ENCODE measurements around the gene ADGRG6. TPM values are rescaled to one million over a fixed set of nuclear protein-coding genes. Genes with fewer than 3 reads are reported as not detected.

The ADGRG6 gene
- total and polyA plus RNA-seq, 2 donors from 2014 or later, result 2.6 to 32.8 TPM

GRCh38 chr6:142321451-142321850 is 19.6 kb downstream of the ADGRG6 start:
- intact Hi-C loops (cut with DNase I), result no loop called here
- H3K4me3 ChIP-seq (ENCODE audit: low read length in 3 of 3), result no peak overlapping the region
- H3K9ac ChIP-seq (ENCODE audit: low read length in 3 of 3), result no peak overlapping the region
- no peaks in the 10 kb centered on the region for H3K36me3 ChIP-seq (ENCODE audit: control insufficient read depth in 2 of 3, insufficient read depth in 3 of 3, low read length in 3 of 3)
- H3K9me3 ChIP-seq (ENCODE audit: control insufficient read depth in 2 of 3, insufficient read depth in 1 of 3, low read length in 3 of 3), result no peaks in the 10 kb centered on the region
- DNase-seq, result no peak
- no peak overlapping the region for H3K27ac ChIP-seq (ENCODE audit: low read depth in 2 of 2, low read length in 2 of 2)
- no peaks in the 10 kb centered on the region for H3K27me3 ChIP-seq (ENCODE audit: control insufficient read depth, insufficient read depth, low read length)
- H3K4me1 ChIP-seq (ENCODE audit: control insufficient read depth in 2 of 3, insufficient read depth in 2 of 3, low read depth in 1 of 3, low read length in 3 of 3), result no peaks in the 10 kb centered on the region
- FAIRE-seq, result no peak
- TF ChIP-seq CTCF (IDR thresholded peaks at IDR 0.05; ENCODE audit: borderline replicate concordance, extremely low read depth, insufficient read depth), result no peak

DNA sequence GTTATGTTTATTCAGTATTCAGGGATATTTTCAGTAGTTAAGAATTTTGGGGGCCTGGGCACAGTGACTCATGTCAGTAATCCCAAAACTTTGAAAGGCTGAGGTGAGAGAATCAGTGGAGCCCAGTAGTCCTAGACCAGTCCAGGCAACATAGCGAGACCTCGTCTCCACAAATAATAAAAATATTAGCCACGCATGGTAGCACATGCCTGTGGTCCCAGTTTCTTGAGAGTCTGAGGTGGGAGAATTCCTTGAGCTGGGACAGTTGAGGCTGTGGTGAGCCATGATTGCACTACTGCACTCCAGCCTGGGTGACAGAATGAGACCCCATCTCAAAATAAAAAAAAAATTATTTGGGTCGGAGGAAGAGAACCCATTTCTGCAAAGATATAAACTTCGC is 20.3 kb downstream of the ADGRG6 start:
- no peak for FAIRE-seq
- Histone ChIP-seq H3K4me1 (ENCODE audit: control insufficient read depth in 2 of 3, insufficient read depth in 2 of 3, low read depth in 1 of 3, low read length in 3 of 3) (no peaks in the 10 kb centered on the region), H3K27me3 (ENCODE audit: control insufficient read depth, insufficient read depth, low read length) (no peaks in the 10 kb centered on the region), H3K27ac (ENCODE audit: low read depth in 2 of 2, low read length in 2 of 2) (no peak overlapping the region), H3K9ac (ENCODE audit: low read length in 3 of 3) (no peak overlapping the region), H3K4me3 (ENCODE audit: low read length in 3 of 3) (no peak overlapping the region), H3K9me3 (ENCODE audit: control insufficient read depth in 2 of 3, insufficient read depth in 1 of 3, low read length in 3 of 3) (no peaks in the 10 kb centered on the region), H3K36me3 (ENCODE audit: control insufficient read depth in 2 of 3, insufficient read depth in 3 of 3, low read length in 3 of 3) (no peaks in the 10 kb centered on the region)
- intact Hi-C loops (cut with DNase I), result no loop called here
- no peak for DNase-seq
- TF ChIP-seq CTCF (IDR thresholded peaks at IDR 0.05; ENCODE audit: borderline replicate concordance, extremely low read depth, insufficient read depth), result no peak

GRCh38 chr6:142322504-142323198 is 20.8 kb downstream of the ADGRG6 start:
- no peaks in the 10 kb centered on the region for H3K9me3 ChIP-seq (ENCODE audit: control insufficient read depth in 2 of 3, insufficient read depth in 1 of 3, low read length in 3 of 3)
- H3K36me3 ChIP-seq (ENCODE audit: control insufficient read depth in 2 of 3, insufficient read depth in 3 of 3, low read length in 3 of 3), result no peaks in the 10 kb centered on the region
- H3K4me3 ChIP-seq (ENCODE audit: low read length in 3 of 3), result no peak overlapping the region
- no peak overlapping the region for H3K9ac ChIP-seq (ENCODE audit: low read length in 3 of 3)
- FAIRE-seq (no peak), DNase-seq (no peak)
- H3K27me3 ChIP-seq (ENCODE audit: control insufficient read depth, insufficient read depth, low read length), result no peaks in the 10 kb centered on the region
- H3K27ac ChIP-seq (ENCODE audit: low read depth in 2 of 2, low read length in 2 of 2), result no peak overlapping the region
- TF ChIP-seq CTCF (IDR thresholded peaks at IDR 0.05; ENCODE audit: borderline replicate concordance, extremely low read depth, insufficient read depth), result no peak
- no peaks in the 10 kb centered on the region for H3K4me1 ChIP-seq (ENCODE audit: control insufficient read depth in 2 of 3, insufficient read depth in 2 of 3, low read depth in 1 of 3, low read length in 3 of 3)
- intact Hi-C loops (cut with DNase I), result no loop called here

DNA sequence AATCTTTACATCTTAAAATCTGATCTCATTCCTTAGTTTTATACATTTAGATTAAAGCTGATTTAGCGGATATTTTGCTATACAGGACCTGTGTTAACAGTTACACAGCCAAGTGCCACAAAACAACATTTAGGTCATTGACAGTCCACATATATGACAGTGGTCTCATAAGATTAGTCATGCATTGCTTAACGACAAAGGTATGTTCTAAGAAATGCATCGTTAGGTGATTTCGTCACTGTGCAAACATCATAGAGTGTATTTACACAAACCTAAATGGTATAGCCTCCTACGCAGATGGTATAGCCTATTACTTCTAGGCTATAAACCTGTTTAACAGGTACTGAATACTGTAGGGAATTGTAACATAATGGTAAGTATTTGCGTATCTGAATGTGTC is 21.6 kb downstream of the ADGRG6 start:
- Histone ChIP-seq H3K36me3 (ENCODE audit: control insufficient read depth in 2 of 3, insufficient read depth in 3 of 3, low read length in 3 of 3) (no peaks in the 10 kb centered on the region), H3K4me3 (ENCODE audit: low read length in 3 of 3) (no peak overlapping the region), H3K27me3 (ENCODE audit: control insufficient read depth, insufficient read depth, low read length) (no peaks in the 10 kb centered on the region), H3K9ac (ENCODE audit: low read length in 3 of 3) (no peak overlapping the region), H3K27ac (ENCODE audit: low read depth in 2 of 2, low read length in 2 of 2) (no peak overlapping the region), H3K4me1 (ENCODE audit: control insufficient read depth in 2 of 3, insufficient read depth in 2 of 3, low read depth in 1 of 3, low read length in 3 of 3) (no peaks in the 10 kb centered on the region), H3K9me3 (ENCODE audit: control insufficient read depth in 2 of 3, insufficient read depth in 1 of 3, low read length in 3 of 3) (no peaks in the 10 kb centered on the region)
- intact Hi-C loops (cut with DNase I), result no loop called here
- DNase-seq (no peak), FAIRE-seq (no peak)
- TF ChIP-seq CTCF (IDR thresholded peaks at IDR 0.05; ENCODE audit: borderline replicate concordance, extremely low read depth, insufficient read depth), result no peak

Measured in kidney (tissue), 14 donors.